ENCODE measurements around the gene RAB27A.

Gene RAB27A

DNA sequence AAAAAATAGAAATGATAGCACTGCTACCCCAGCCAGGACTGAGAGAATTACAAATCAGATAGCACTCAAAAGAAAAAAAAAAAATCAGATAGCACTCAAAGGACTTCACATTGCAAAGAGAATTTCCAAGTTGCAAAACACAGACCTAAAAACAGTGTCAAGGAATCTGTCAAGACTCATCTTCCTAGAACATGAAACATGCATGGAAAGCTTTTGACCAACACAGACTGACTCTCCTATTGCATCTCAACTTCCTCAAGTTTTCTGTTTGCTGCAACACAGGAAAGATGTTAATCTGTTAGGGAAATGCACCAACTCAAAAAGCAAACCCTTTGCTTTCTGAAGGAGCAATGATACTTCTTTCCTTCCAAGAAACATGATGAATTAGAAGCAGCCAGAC, 42.3 kb downstream of the RAB27A start:
- Histone ChIP-seq H3K27ac (ENCODE audit: low read depth, low read length) (no peak overlapping the region), H3K4me3 (ENCODE audit: low read depth in 1 of 2, low read length in 2 of 2) (no peak overlapping the region), H3K9me3 (ENCODE audit: low read length) (no peaks in the 10 kb centered on the region), H3K27me3 (ENCODE audit: control insufficient read depth in 1 of 2, insufficient read depth in 2 of 2, low read length in 2 of 2) (no peaks in the 10 kb centered on the region), H3K36me3 (ENCODE audit: insufficient read depth, low read length) (no peaks in the 10 kb centered on the region), H3K4me1 (ENCODE audit: insufficient read depth, low read length) (no peaks in the 10 kb centered on the region), H3K9ac (ENCODE audit: low read length) (no peak overlapping the region)

DNA sequence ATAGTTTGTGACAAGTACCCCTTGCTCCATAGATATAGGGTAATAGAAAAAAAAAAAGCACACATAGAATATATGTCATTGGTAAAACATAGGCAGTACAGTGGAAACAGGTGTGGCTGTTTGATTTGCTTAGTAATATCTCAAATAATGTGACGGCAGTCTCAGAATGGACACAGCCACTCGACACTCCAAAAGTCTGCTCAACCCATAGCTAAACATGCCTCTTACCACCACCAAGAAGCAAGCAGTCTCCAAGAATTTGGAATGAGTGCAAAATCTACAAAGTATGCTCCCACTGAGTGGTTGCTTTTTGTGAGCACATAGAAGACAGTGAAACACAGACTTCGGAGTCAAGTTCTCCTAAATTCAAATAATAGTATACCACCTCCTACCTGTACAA, 43.0 kb downstream of the RAB27A start:
- no peaks in the 10 kb centered on the region for H3K9me3 ChIP-seq (ENCODE audit: low read length)
- H3K9ac ChIP-seq (ENCODE audit: low read length): no peak overlapping the region
- no peaks in the 10 kb centered on the region for H3K27me3 ChIP-seq (ENCODE audit: control insufficient read depth in 1 of 2, insufficient read depth in 2 of 2, low read length in 2 of 2)
- H3K4me3 ChIP-seq (ENCODE audit: low read depth in 1 of 2, low read length in 2 of 2): no peak overlapping the region
- H3K27ac ChIP-seq (ENCODE audit: low read depth, low read length): no peak overlapping the region
- H3K4me1 ChIP-seq (ENCODE audit: insufficient read depth, low read length): no peaks in the 10 kb centered on the region
- no peaks in the 10 kb centered on the region for H3K36me3 ChIP-seq (ENCODE audit: insufficient read depth, low read length)

DNA sequence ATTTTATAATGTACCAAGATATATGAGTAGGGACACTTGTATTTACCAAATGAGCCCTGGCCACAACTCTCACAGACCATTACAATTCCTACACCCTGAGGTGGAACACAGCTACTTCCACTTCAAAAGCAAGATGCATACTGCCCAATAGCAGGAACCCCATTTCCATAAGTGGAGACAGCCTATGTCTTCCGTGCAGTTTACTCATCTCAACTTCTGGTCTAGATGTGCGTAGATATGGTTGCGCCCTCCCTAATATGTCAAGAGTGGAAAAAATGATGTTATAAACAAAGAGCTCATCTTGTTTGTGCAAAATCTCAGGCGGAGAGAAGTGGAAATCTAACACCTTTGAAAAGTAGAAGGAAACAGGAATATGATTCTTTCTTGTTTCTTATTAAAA, 44.6 kb downstream of the RAB27A start:
- H3K27me3 ChIP-seq (ENCODE audit: control insufficient read depth in 1 of 2, insufficient read depth in 2 of 2, low read length in 2 of 2): no peaks in the 10 kb centered on the region
- no peak overlapping the region for H3K4me3 ChIP-seq (ENCODE audit: low read depth in 1 of 2, low read length in 2 of 2)
- no peaks in the 10 kb centered on the region for H3K9me3 ChIP-seq (ENCODE audit: low read length)
- no peaks in the 10 kb centered on the region for H3K4me1 ChIP-seq (ENCODE audit: insufficient read depth, low read length)
- no peak overlapping the region for H3K27ac ChIP-seq (ENCODE audit: low read depth, low read length)
- no peak overlapping the region for H3K9ac ChIP-seq (ENCODE audit: low read length)
- H3K36me3 ChIP-seq (ENCODE audit: insufficient read depth, low read length): no peaks in the 10 kb centered on the region

DNA sequence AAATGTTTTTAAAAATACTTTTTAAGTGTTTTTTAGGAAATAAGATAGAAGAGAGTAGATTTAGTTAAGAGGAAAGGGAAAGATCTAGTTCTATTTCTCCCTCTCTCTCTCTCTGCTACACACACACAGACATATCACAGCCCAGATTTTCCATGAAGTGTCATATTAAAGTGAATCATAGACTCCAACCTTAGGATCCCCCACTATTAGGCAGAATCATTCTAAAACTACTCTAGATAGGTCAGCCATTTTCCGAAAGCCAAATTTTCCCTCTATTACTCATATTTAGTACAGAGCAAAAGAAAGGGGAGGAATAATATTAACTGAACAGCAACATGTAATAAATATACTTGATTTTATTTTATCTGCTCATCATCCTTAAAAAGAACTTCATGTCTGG, 47.7 kb downstream of the RAB27A start:
- no peak overlapping the region for H3K9ac ChIP-seq (ENCODE audit: low read length)
- H3K4me1 ChIP-seq (ENCODE audit: insufficient read depth, low read length): no peaks in the 10 kb centered on the region
- no peaks in the 10 kb centered on the region for H3K36me3 ChIP-seq (ENCODE audit: insufficient read depth, low read length)
- H3K9me3 ChIP-seq (ENCODE audit: low read length): no peaks in the 10 kb centered on the region
- no peak overlapping the region for H3K27ac ChIP-seq (ENCODE audit: low read depth, low read length)
- no peaks in the 10 kb centered on the region for H3K27me3 ChIP-seq (ENCODE audit: control insufficient read depth in 1 of 2, insufficient read depth in 2 of 2, low read length in 2 of 2)
- H3K4me3 ChIP-seq (ENCODE audit: low read depth in 1 of 2, low read length in 2 of 2): no peak overlapping the region

DNA sequence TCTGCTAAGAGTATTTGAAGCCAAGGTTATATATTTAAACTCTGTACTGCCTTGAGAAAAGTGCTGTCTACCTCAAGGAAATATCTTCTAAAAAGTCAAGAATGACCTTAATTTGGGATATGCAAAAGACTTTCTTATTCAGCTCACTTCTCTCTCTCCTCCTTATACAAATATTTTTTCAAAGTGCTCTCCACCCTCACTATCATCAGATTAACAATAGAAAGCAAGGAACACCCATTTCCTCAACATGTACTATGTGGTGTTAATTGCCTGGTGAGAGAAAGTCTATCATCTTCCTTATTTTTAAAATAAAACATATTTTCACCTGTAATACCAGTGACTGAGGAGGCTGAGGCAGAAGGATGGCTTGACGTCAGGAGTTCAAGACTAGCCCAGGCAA, 48.4 kb downstream of the RAB27A start:
- no peaks in the 10 kb centered on the region for H3K27me3 ChIP-seq (ENCODE audit: control insufficient read depth in 1 of 2, insufficient read depth in 2 of 2, low read length in 2 of 2)
- no peaks in the 10 kb centered on the region for H3K36me3 ChIP-seq (ENCODE audit: insufficient read depth, low read length)
- H3K9me3 ChIP-seq (ENCODE audit: low read length): no peaks in the 10 kb centered on the region
- H3K4me3 ChIP-seq (ENCODE audit: low read depth in 1 of 2, low read length in 2 of 2): no peak overlapping the region
- H3K27ac ChIP-seq (ENCODE audit: low read depth, low read length): no peak overlapping the region
- no peaks in the 10 kb centered on the region for H3K4me1 ChIP-seq (ENCODE audit: insufficient read depth, low read length)
- H3K9ac ChIP-seq (ENCODE audit: low read length): no peak overlapping the region

DNA sequence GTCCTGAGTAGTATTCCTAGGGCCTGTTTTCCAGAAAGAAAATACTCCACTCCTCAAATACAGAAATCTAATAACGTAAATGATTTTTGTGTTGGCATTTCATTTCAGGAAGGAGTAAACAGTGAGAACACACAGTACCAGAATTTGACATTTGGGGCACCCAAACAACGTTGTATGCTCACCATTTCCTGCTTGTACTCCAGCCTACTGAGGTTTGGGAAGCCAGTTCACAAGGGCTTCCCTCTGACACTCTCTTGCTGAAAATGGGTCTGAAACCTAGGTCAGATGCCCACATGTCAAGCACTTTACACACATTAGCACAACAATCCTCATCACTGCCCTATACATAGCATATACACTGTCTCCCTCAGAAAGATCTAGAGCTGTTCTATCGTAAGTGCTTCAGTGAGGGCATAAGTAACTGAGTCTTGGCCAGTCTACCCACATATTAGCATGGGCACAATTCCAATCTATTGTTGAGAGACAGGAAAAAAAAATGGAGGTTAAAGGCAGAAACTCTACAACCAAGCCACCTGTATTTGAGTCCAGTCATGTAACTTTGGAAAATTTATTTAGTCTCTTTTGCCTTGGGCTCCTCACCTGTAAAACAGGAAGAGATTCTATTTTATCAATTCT, 49.4 kb downstream of the RAB27A start:
- no peaks in the 10 kb centered on the region for H3K4me1 ChIP-seq (ENCODE audit: insufficient read depth, low read length)
- no peaks in the 10 kb centered on the region for H3K27me3 ChIP-seq (ENCODE audit: control insufficient read depth in 1 of 2, insufficient read depth in 2 of 2, low read length in 2 of 2)
- no peaks in the 10 kb centered on the region for H3K9me3 ChIP-seq (ENCODE audit: low read length)
- H3K9ac ChIP-seq (ENCODE audit: low read length): no peak overlapping the region
- no peak overlapping the region for H3K4me3 ChIP-seq (ENCODE audit: low read depth in 1 of 2, low read length in 2 of 2)
- no peaks in the 10 kb centered on the region for H3K36me3 ChIP-seq (ENCODE audit: insufficient read depth, low read length)
- no peak overlapping the region for H3K27ac ChIP-seq (ENCODE audit: low read depth, low read length)

DNA sequence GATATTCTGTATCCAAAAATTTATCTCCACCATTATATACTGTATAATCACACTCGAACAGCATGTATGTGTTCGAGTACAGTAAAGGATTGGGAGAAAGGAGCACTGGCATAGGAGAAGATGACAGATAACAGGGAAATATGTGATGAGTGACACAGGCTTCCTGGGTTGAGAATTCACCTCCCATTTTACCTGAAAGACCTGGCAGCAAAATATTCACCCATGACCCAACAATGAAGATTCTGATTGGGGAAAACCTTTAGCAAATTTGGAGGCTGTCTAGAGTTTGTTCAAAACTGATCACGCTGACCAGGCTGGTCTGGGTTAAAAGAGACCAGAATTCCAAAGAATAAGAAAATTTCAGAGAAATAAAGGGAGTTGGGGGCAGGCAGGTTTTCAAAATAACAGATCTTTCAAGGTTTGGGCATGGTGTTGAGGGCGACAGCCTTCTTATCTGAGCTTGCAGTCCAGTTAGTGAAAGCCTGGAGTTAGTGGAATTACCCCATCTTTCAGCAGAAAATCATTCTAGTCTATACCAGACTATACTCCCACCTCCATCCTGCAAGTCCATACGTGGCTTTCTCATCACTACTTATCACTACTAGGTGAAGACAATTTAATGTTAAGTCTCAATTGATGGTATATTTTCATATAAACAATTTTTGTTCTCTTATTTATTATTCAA, 50.0 kb downstream of the RAB27A start:
- Histone ChIP-seq H3K4me1 (ENCODE audit: insufficient read depth, low read length) (no peaks in the 10 kb centered on the region), H3K9ac (ENCODE audit: low read length) (no peak overlapping the region), H3K9me3 (ENCODE audit: low read length) (no peaks in the 10 kb centered on the region), H3K36me3 (ENCODE audit: insufficient read depth, low read length) (no peaks in the 10 kb centered on the region), H3K27ac (ENCODE audit: low read depth, low read length) (no peak overlapping the region), H3K27me3 (ENCODE audit: control insufficient read depth in 1 of 2, insufficient read depth in 2 of 2, low read length in 2 of 2) (no peaks in the 10 kb centered on the region), H3K4me3 (ENCODE audit: low read depth in 1 of 2, low read length in 2 of 2) (no peak overlapping the region)

DNA sequence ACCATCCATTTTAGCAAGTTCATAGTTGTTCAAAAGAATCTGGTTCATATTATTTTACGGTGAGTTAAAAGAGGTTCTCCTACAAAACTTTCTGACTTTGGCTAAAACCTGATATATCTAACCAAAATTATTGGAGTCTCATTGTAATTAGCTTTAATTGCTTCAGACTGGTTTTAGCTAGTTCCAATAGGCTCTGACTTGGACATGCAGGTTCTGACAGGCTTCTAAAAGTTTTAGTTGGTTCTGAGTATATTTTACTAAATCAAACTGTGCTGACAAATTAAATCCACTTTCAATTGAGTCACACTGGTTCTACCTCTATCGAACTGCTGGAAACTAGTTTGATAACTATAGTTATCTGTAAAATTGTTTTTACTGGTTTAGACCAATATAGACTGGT, 50.7 kb downstream of the RAB27A start:
- Histone ChIP-seq H3K36me3 (ENCODE audit: insufficient read depth, low read length) (no peaks in the 10 kb centered on the region), H3K27ac (ENCODE audit: low read depth, low read length) (no peak overlapping the region), H3K9me3 (ENCODE audit: low read length) (no peaks in the 10 kb centered on the region), H3K4me1 (ENCODE audit: insufficient read depth, low read length) (no peaks in the 10 kb centered on the region), H3K9ac (ENCODE audit: low read length) (no peak overlapping the region), H3K4me3 (ENCODE audit: low read depth in 1 of 2, low read length in 2 of 2) (no peak overlapping the region), H3K27me3 (ENCODE audit: control insufficient read depth in 1 of 2, insufficient read depth in 2 of 2, low read length in 2 of 2) (no peaks in the 10 kb centered on the region)

DNA sequence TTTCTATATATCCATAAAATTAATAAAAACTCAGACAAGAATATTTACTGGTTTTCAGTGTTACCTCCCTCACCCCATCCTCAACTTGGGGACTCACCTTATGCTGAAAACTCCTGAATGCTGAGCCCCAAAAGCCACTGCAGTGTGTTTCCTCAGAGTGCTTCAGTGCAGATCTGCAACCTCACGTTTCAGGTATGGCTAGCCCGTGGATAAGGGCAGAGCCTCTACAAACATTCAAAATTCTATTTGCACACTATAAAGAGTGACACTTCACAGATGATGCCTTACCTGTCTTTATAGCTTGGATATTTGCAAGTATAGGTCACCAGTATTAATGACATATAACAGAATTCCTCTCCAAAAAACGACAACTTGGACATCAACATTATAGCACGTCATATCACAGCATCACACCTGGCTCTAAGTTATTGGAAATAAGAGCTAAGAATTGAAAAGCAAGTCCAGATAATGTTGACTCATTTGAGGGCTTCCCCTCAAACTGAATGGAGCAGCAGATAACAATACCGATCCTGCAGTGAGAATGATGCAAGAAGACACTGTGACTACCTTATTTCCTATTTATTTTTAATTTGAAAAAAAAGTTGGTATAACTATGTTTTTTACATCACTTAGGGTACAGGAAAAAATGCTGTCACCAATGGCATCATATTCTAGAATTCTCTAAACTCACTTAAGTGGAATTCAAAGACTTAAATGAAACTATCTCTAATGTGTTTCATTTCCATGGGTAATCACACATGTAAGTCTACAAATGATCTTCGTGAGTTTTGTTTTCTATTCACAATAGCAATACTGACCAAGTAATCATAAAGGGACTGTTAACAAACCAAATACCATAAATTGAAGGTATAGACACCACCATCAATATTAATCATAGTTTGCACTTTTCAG, 52.1 kb downstream of the RAB27A start:
- H3K9ac ChIP-seq (ENCODE audit: low read length): no peak overlapping the region

DNA sequence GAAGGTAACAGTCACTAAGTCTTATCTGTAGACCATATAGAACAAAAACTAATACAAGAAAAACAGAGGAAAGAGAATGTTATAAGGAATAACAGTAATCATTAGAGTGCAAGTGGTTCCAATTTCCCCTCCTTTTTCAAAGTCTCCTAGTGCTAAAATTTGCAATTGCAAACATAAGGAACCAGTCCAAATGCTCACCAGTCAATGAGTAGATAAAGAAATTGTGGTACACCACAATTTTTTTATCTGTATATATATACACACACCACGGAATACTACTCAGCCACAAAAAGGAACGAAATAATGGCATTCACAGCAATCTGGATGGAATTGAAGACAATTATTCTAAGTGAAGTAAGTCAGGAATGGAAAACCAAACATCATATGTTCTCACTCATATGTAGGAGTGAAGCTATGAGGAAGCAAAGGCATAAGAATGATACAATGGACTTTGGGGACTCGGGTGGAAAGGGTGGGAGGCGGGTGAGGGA, 54.0 kb downstream of the RAB27A start:
- Histone ChIP-seq H3K4me1 (ENCODE audit: insufficient read depth, low read length) (no peaks in the 10 kb centered on the region), H3K27me3 (ENCODE audit: control insufficient read depth in 1 of 2, insufficient read depth in 2 of 2, low read length in 2 of 2) (no peaks in the 10 kb centered on the region), H3K4me3 (ENCODE audit: low read depth in 1 of 2, low read length in 2 of 2) (no peak overlapping the region), H3K36me3 (ENCODE audit: insufficient read depth, low read length) (no peaks in the 10 kb centered on the region), H3K27ac (ENCODE audit: low read depth, low read length) (no peak overlapping the region), H3K9ac (ENCODE audit: low read length) (no peak overlapping the region), H3K9me3 (ENCODE audit: low read length) (no peaks in the 10 kb centered on the region)

More for the DNA sequence above, 52.1 kb downstream of the RAB27A start:
- no peaks in the 10 kb centered on the region for H3K36me3 ChIP-seq (ENCODE audit: insufficient read depth, low read length)
- no peaks in the 10 kb centered on the region for H3K4me1 ChIP-seq (ENCODE audit: insufficient read depth, low read length)
- H3K27ac ChIP-seq (ENCODE audit: low read depth, low read length): no peak overlapping the region
- H3K4me3 ChIP-seq (ENCODE audit: low read depth in 1 of 2, low read length in 2 of 2): no peak overlapping the region
- no peaks in the 10 kb centered on the region for H3K27me3 ChIP-seq (ENCODE audit: control insufficient read depth in 1 of 2, insufficient read depth in 2 of 2, low read length in 2 of 2)
- no peaks in the 10 kb centered on the region for H3K9me3 ChIP-seq (ENCODE audit: low read length)

DNA sequence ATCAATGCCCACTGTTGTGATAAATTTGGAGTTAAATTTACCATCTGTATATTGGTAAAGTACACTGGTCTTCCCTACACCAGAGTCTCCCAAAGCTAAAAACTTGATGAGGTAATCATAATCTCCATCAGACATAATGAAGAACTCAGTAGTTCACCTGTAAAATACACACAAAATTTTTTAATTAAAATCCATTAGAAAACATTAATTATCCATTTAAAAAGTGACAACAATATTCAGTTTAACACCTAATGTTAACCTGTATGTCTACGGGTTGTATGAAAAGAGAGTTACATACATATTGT, 54.9 kb downstream of the RAB27A start:
- Histone ChIP-seq H3K4me1 (ENCODE audit: insufficient read depth, low read length) (no peaks in the 10 kb centered on the region), H3K27me3 (ENCODE audit: control insufficient read depth in 1 of 2, insufficient read depth in 2 of 2, low read length in 2 of 2) (no peaks in the 10 kb centered on the region), H3K27ac (ENCODE audit: low read depth, low read length) (no peak overlapping the region), H3K9me3 (ENCODE audit: low read length) (no peaks in the 10 kb centered on the region), H3K9ac (ENCODE audit: low read length) (no peak overlapping the region), H3K36me3 (ENCODE audit: insufficient read depth, low read length) (no peaks in the 10 kb centered on the region), H3K4me3 (ENCODE audit: low read depth in 1 of 2, low read length in 2 of 2) (no peak overlapping the region)
